ENCODE data around the gene NIPAL4.
A peak's percentile ranks its signal among the peaks of the same experiment; 100 is the strongest.

Gene NIPAL4

DNA sequence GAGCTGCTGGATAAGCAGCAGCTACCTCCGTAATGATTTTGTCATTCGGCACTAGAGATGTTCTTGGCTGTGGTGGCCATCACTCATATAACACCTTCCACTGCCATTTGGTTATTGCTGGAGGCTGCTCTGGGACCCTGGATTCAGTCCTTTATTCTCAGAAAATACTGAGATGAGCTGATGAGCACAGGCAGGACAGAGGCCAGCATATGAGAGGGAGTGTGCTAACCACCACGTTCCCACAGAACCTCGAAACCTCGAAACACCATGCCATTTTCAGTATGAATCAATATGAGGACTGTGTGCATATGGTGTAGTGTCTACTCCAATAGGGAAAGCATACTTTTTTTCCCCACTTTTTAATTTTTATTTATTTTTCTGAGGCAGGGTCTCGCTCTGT is 59.0 kb downstream of the NIPAL4 start:
- peak in 1 of 5 experiments; percentile 71 for DNase-seq

DNA sequence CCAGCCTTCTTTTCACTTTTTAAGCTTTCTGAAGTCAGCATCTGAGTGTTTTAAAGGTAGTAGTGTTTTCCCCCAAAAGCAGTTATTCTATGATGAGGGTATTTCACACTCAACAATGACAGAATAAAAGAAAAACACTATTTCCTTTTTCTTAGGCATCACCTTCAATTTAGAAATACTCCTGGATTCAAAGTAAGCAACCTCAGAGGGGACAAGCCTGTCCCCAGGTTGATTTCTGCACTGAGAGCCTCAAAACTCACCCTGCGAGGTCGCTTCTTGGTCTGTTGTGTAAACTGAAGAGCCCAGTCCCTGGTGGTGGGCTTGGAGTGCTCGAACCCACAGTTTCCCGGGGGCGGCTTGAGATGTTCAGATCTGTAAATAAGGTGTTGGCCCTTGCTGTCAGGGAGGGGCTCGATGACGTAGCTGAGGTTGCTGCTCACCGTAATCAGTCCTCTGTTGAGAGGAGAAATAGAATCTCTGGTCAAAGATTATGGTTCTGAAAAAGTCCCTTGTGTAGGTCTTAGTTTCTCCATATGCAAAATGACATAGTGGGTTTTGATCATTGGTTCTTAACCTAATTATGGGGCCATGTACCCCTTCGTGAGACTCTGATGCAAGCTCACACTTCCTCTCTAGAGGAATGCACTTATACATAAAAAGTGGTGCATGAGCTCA is 59.7 kb downstream of the NIPAL4 start:
- DNase-seq = no peak

DNA sequence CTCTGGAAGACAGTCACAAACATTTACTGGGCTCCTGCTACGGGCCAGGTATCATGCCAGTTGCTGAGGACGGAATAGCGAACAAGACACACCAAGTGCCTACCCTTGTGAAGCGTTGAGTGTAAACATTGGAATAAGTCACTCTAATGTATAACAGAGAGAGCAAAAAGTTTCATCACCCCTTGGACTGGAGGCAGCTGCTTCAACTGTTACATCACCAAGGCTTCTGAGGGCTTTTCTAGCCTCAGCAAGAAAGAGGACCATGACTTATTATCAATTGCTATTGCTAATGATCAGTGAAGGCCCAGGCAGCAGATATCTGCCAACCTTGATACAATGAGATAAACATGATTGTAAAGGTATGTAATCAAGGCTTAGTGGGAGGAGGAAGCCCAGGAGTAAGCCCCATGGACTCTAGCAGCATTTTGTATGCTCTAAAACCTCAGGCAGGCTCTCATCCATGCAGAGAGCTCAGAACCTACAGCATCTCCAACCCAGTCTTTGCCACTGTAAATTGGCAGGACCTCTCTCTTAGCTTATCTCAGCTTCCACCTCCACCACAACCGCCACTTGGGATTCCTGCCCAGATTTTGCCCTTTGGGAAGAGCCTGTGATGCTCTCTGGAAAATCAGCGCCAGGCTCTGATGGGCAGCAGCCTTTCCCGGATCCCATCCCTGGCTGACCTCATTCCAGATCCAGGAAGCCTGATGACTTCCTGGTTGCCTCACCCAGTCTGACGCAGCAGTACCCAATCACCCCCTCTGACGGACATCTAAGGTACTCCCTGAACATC is 61.1 kb downstream of the NIPAL4 start:
- no peak for DNase-seq

DNA sequence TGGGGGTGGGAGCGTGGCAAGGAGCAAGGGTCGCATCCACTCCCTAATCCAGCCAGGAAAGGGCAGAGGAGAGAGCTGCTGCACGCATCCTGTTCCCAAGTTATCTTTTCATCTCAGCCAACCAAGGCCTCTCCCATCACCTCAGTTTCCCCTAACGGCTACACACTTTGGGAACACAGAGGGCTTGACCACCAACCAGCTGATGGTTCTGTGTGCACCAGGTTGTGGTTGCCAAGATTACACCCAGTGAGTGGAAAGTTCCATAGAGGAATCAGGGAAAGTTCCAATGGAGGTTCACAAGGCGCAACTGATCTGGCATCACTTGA is 61.7 kb downstream of the NIPAL4 start:
- DNase-seq = no peak

DNA sequence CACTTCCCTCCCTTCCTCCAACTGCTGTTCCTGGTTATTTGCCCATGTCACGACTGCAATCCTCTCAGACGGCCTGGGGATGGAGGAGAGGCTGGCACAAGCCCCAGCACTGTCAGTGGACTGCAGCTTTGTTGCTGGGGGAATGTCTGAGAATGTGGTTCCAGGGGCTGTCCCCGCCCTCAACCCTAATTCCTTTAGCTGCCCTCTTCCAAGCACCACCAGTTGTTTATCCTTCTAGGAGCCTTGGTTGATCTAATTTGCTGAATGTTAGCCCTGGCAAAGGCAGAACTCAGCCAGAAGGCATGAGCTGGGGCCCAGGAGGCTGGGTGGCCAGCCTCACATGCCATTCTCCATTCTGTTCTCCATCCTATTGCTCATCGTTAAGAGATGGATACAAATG is 64.0 kb downstream of the NIPAL4 start:
- DNase-seq = no peak

All from T-helper 2 cell (primary cell).